GM19328 (cell line): ENCODE data around the gene MAP4.
"Not testable (repeated sequence)": the region's sequence is repeated elsewhere in the genome, so short reads cannot be mapped to it uniquely, and the experiment has no call there.

Source experiments
- ATAC-seq: cut with Tn5 transposase; IDR thresholded peaks from one replicate; pipeline ENCODE4 v1.9.1; 2021; ENCODE audit warnings: mild to moderate bottlenecking, moderate library complexity; ENCODE audit not compliant: unreplicated experiment

MAP4 gene

GRCh38 chr3:48014358-48014757 is 1.9 kb downstream of the MAP4 start:
- ATAC-seq, result no peak

GRCh38 chr3:48013288-48013980 is 2.8 kb downstream of the MAP4 start:
- ATAC-seq, result no peak

DNA sequence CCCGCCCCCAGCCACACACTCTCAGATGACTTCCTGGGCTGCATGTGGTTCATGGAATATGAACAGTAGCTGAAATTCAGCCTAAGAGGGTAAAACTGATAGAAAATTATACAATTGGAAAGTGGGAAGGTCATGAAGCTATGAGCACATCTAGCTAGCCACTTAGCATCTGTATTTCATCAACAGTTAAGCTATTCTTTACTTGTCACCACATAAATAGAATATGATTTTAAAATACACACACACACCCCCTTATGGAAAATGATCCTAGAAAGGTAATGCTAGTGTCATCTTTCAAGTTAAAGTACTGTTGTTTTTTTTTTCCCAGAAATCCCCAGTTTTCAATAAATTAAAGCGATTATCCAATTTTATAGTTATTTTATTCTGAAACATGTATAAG is 3.6 kb downstream of the MAP4 start:
- no peak for ATAC-seq

GRCh38 chr3:48008066-48008465 is 8.2 kb downstream of the MAP4 start:
- ATAC-seq, result not testable (repeated sequence)

DNA sequence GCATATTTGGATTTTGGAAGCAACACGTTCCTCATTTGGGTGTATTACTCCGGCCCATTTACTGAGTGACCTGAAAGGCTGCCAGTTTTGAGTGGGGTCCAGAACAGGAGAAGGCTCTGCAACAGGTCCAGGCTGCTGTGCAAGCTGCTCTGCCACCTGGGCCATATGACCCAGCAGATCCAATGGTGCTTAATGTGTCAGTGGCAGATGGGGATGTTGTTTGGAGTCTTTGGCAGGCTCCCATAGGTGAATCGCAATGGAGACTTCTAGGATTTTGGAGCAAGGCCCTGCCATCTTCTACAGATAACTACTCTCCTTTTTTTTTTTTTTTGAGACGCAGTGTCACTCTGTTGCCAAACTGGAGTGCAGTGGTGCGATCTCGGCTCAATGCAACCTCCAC is 8.9 kb downstream of the MAP4 start:
- ATAC-seq, result not testable (repeated sequence)

DNA sequence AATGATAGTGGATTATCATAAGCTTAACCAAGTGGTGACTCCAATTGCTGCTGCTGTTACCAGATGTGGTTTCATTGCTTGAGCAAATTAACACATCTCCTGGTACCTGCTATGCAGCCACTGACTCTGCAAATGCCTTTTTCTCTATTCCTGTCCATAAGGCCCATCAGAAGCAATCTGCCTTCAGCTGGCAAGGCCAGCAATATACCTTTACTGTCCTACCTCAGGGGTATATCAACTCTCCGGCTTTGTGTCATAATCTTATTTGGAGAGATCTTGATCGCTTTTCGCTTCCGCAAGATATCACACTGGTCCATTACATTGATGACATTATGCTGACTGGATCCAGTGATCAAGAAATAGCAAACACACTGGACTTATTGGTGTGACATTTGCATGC is 9.4 kb downstream of the MAP4 start:
- not testable (repeated sequence) for ATAC-seq

GRCh38 chr3:48004694-48005093 is 11.5 kb downstream of the MAP4 start:
- no peak for ATAC-seq

DNA sequence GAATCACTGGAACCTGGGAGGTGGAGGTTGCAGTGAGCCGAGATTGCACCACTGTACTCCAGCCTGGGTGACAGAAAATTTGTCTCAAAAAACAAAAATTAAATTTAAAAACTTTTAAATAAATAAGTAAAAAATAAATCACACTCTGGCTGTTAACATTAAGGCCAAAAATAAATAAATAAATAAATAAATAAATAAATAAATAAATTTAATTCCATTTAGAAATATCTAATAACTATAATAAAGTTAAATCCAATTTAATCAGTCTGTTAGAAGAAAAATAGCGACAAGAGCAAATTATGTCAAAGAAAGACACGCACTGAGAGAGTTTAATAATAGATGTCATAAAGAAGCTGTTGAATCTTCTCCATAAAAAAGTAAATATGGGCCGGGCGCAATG is 13.4 kb downstream of the MAP4 start:
- ATAC-seq, result no peak

- no peak for ATAC-seq
These were observed 14.2 kb downstream of the MAP4 start for GRCh38 chr3:48001991-48002390.

DNA sequence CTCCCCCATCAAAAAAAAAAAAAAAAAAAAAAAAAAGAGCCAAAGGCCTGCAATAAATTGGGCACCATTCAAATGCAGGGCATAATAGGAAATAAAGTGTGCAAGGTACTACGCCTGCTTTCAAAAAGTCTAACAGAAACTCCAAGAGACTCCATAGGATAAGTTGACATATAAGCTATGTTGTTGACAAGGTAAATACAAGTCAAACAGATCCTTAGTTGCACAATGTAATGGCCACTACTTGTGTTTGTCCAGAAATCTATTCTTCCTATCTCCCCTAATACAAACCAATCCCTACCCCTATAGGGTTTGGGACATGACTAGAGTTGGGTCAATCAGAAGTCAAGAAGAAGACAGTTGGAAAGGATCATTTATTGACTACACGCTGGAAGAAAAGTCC is 16.0 kb downstream of the MAP4 start:
- no peak for ATAC-seq

DNA sequence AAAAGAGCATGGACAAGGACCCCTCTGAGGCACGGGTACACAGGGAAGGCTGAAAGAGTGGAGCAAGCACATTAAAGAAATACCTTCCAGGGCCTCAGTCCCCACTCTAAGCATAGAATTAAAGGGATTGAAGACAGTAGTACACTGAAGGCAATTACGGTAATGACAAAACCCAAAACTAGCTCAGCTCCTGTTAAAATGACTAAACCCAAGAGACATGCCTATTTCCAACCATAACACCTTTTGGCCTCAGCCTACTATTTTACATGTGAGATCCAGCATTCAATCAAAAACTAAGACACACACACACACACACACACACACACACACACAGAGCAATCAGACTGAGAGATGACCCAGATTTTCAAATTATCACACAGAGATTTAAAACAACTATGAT is 19.8 kb downstream of the MAP4 start:
- no peak for ATAC-seq

- ATAC-seq, result no peak
These were observed 22.0 kb downstream of the MAP4 start for GRCh38 chr3:47994180-47994579.

- no peak for ATAC-seq
These were observed 24.9 kb downstream of the MAP4 start for GRCh38 chr3:47991341-47991740.

DNA sequence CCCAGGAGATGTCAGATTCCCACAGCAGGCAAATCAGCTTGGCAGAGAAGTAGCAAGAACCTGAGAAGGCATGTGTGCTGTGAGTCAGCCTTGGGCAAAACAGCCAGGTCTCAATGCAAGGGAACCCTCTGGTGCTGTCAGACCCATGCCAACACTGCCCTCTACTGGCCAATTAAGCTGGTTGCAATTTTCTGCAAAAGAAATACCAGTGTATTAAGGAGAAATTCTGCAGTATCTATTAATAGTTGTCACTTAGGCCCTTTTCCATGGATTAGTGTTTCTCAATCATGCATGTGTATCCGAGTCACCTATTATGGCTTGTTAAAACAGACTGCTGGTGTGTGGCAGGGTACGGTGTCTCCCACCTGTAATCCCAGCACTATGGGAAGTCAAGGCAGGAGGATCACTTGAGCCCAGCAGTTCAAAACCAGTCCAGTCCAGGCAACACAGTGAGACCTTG is 26.2 kb downstream of the MAP4 start:
- ATAC-seq, result no peak

DNA sequence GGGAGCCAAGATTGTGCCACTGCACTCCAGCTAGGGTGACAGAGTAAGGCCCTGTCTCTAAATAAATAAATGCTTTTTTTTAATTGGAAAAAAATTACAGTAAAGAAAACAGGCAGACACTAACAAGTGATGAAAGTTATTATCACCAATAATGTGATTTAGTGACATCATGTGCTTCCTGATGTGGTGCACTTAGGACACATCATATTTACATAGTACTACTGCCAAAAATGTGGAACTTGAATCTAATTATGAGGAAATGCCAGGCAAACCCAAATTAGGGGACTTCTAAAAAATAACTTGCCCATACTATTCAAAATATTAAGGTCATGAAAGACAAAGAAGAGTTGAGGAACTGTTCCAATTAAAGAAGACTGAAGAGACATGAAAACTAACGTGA is 30.8 kb downstream of the MAP4 start:
- no peak for ATAC-seq

- ATAC-seq, result no peak
These were observed 32.0 kb downstream of the MAP4 start for GRCh38 chr3:47984075-47984728.

DNA sequence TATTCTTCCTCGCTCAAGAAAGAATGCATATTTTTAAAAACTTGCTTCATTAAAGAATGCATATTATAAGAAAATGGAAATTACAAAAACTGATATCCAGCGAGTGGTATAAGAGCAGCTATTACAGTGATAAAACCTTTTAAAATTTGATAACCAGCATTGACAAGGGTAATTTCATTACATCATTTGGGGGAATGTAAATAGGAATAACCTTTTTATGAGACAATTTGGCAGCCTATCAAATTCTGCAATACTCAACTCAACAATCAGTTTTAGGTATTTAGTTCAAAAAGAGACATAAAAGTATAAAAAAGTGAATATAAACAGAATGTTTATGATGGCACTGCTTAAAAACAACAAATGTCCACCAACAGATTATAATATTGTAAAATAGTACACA is 35.4 kb downstream of the MAP4 start:
- no peak for ATAC-seq

- ATAC-seq, result no peak
These were observed 37.1 kb downstream of the MAP4 start for GRCh38 chr3:47979070-47979469.

- ATAC-seq, result no peak
These were observed 37.8 kb downstream of the MAP4 start for GRCh38 chr3:47978386-47978785.

- ATAC-seq, result no peak
These were observed 40.0 kb downstream of the MAP4 start for GRCh38 chr3:47976135-47976732.

DNA sequence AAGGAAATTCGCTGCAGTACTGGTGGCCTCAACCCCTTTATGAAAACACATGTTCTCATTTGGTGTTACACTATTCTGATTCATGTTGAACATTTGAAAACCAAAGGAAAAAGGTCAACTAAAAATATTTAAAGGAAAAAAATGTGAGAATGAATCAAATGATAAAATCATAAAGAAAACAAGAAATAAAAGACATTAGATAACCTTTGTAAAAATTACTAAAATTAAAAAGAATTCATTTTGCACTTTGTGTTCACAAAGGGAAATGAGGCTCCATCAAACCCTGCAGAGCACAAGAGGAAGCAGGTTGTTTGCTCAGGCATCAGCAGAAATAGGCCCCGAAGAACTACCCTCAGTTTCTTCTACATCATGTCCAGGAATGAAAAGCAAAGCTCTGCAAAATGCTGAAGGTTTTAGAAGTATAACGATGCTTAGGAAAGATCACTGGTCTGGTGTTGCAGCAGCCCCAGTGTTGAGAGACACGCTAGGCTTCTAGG is 41.2 kb downstream of the MAP4 start:
- ATAC-seq, result no peak

DNA sequence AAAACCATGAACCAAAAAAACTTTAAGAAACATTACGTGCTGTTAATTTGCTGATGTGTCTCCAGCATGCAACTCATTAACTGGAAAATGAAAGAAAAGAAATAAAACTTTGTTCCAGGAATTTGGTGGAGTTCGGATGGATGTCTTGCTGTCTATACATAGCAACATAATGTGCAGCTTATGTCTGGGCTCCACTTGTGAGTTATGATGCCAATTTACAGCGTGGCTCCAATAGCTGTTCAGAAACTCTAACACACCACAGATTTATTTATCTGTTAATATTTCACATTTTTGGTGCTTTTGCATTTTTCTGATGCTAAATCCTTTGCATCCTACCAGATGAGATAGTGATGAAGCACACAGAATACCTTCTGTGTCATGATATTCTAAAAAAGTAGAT is 45.1 kb downstream of the MAP4 start:
- ATAC-seq, result no peak
